Measurements from ENCODE around the gene ETNK1. TPM values are rescaled to one million over a fixed set of nuclear protein-coding genes. Genes with fewer than 3 reads are reported as not detected.
A peak's percentile ranks its signal among the peaks of the same experiment; 100 is the strongest.
"Not testable (repeated sequence)": the region's sequence is repeated elsewhere in the genome, so short reads cannot be mapped to it uniquely, and the experiment has no call there.

ETNK1 gene
- total RNA-seq, 1 donor from 2014 or later: 32.8 TPM

DNA sequence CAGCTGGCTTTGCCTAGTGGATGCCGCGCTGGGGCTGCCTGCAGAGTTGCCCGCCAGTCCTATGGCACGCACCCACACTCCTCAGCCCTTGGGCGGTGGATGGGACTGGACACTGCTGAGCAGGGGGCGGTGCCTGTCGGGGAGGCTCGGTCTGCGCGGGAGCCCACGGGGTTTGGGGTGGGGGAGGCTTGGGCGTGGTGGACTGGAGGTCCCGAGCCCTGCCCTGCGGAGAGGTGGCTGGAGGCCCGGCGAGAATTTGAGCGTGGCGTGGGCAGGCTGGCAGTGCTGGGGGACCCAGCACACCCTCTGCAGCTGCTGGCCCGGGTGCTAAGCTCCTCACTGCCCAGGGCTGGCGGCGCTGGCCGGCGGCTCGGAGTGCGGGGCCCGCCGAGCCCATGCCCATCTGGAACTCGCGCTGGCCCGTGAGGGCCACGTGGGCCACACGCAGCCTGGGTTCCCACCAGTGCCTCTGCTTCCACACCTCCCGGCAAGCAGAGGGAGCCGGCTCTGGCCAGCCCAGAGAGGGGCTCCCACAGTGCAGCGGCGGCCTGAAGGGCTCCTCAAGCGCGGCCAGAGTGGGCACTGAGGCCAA is 68.1 kb downstream of the ETNK1 start:
- H3K27ac Mint-ChIP-seq (ENCODE audit: unreplicated experiment): no peak overlapping the region
- H3K27me3 Mint-ChIP-seq (ENCODE audit: low read depth): no peaks in the 10 kb centered on the region
- DNase-seq (ENCODE audit: low spot score): peak; percentile 86
- H3K4me3 Mint-ChIP-seq (ENCODE audit: unreplicated experiment): no peak overlapping the region
- H3K36me3 Mint-ChIP-seq (ENCODE audit: low read depth): peaks cover 6% of the 10 kb centered on the region
- TF ChIP-seq, protein P1, sequence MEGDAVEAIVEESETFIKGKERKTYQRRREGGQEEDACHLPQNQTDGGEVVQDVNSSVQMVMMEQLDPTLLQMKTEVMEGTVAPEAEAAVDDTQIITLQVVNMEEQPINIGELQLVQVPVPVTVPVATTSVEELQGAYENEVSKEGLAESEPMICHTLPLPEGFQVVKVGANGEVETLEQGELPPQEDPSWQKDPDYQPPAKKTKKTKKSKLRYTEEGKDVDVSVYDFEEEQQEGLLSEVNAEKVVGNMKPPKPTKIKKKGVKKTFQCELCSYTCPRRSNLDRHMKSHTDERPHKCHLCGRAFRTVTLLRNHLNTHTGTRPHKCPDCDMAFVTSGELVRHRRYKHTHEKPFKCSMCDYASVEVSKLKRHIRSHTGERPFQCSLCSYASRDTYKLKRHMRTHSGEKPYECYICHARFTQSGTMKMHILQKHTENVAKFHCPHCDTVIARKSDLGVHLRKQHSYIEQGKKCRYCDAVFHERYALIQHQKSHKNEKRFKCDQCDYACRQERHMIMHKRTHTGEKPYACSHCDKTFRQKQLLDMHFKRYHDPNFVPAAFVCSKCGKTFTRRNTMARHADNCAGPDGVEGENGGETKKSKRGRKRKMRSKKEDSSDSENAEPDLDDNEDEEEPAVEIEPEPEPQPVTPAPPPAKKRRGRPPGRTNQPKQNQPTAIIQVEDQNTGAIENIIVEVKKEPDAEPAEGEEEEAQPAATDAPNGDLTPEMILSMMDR (IDR thresholded peaks at IDR 0.05): no peak
- peaks cover 15% of the 10 kb centered on the region for H3K9me3 Mint-ChIP-seq (ENCODE audit: low read depth)
- peaks cover under 1% of the 10 kb centered on the region for H3K4me1 Mint-ChIP-seq (ENCODE audit: low read depth)

DNA sequence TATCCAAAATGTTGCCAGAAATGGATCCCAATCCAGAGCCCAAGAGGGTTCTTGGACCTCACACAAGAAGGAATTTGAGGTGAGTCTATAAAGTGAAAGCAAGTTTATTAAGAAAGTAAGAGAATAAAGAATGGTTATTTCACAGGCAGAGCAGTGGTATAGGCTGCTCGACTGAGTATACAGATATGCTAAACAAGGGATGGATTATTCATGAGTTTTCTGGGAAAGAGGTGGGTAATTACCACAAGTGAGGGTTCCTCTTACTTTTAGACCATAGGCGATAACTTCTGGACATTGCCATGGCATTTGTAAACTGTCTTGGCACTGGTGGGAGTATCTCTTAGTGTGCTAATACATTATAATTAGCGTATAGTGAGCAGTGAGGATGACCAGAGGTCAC is 73.6 kb downstream of the ETNK1 start:
- TF ChIP-seq, protein P1 (IDR thresholded peaks at IDR 0.05): no peak
- H3K4me1 Mint-ChIP-seq (ENCODE audit: low read depth): peaks cover 11% of the 10 kb centered on the region
- H3K27ac Mint-ChIP-seq (ENCODE audit: unreplicated experiment): no peak overlapping the region
- H3K36me3 Mint-ChIP-seq (ENCODE audit: low read depth): peaks cover 3% of the 10 kb centered on the region
- peaks cover 12% of the 10 kb centered on the region for H3K9me3 Mint-ChIP-seq (ENCODE audit: low read depth)
- DNase-seq (ENCODE audit: low spot score): no peak
- no peak overlapping the region for H3K4me3 Mint-ChIP-seq (ENCODE audit: unreplicated experiment)
- no peaks in the 10 kb centered on the region for H3K27me3 Mint-ChIP-seq (ENCODE audit: low read depth)

DNA sequence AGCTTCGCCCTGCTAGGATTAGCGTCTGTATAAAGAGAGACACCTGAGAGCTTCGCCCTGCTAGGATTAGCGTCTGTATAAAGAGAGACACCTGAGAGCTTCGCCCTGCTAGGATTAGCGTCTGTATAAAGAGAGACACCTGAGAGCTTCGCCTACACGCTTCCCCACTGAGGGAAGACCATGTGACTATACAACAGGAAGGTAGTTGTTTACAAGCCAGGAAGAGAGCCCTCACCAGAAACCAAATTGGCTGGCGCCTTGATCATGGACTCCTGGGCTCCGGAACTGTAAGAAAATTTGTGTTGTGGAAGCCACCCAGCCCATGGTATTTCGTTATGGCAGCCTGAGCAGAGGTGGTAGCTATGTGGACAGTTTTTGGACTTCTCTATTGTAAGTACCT is 74.7 kb downstream of the ETNK1 start:
- DNase-seq (ENCODE audit: low spot score); H3K27ac Mint-ChIP-seq (ENCODE audit: unreplicated experiment); H3K36me3 Mint-ChIP-seq (ENCODE audit: low read depth); H3K27me3 Mint-ChIP-seq (ENCODE audit: low read depth); H3K4me3 Mint-ChIP-seq (ENCODE audit: unreplicated experiment): not testable (repeated sequence)
- H3K4me1 Mint-ChIP-seq (ENCODE audit: low read depth): peaks cover 11% of the 10 kb centered on the region
- peaks cover 10% of the 10 kb centered on the region for H3K9me3 Mint-ChIP-seq (ENCODE audit: low read depth)

- H3K4me1 Mint-ChIP-seq (ENCODE audit: low read depth): peaks cover 11% of the 10 kb centered on the region
- H3K9me3 Mint-ChIP-seq (ENCODE audit: low read depth): peaks cover 10% of the 10 kb centered on the region
- H3K27me3 Mint-ChIP-seq (ENCODE audit: low read depth): no peaks in the 10 kb centered on the region
- H3K4me3 Mint-ChIP-seq (ENCODE audit: unreplicated experiment): no peak overlapping the region
- no peak overlapping the region for H3K27ac Mint-ChIP-seq (ENCODE audit: unreplicated experiment)
- no peak for DNase-seq (ENCODE audit: low spot score)
- H3K36me3 Mint-ChIP-seq (ENCODE audit: low read depth): peaks cover 2% of the 10 kb centered on the region
- TF ChIP-seq, protein P1 (IDR thresholded peaks at IDR 0.05): no peak
Observed at GRCh38 chr12:22700106-22700505, 75.1 kb downstream of the ETNK1 start.

- H3K4me3 Mint-ChIP-seq (ENCODE audit: unreplicated experiment); H3K9me3 Mint-ChIP-seq (ENCODE audit: low read depth); H3K27me3 Mint-ChIP-seq (ENCODE audit: low read depth); H3K36me3 Mint-ChIP-seq (ENCODE audit: low read depth); H3K27ac Mint-ChIP-seq (ENCODE audit: unreplicated experiment); DNase-seq (ENCODE audit: low spot score): not testable (repeated sequence)
- peaks cover 11% of the 10 kb centered on the region for H3K4me1 Mint-ChIP-seq (ENCODE audit: low read depth)
Observed at GRCh38 chr12:22701216-22701809, 76.3 kb downstream of the ETNK1 start.

DNA sequence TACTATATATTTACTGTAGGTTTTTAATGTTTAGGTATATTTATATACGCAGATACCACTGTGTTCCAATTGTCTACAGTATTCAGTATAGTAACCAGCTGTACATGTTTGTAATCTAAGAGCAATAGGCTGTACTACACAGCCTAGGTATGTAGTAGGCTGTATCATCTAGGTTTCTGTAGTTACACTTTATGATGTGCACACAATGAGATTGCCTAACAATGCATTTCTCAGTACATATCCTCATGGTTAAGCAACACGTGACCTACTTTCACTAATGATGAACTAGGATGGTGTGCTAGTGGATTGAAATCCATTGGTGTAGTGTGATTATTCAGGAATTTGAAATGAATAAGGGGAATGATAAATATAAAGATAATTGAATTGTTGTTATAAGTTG is 77.7 kb downstream of the ETNK1 start:
- Mint-ChIP-seq H3K4me1 (ENCODE audit: low read depth) (peaks cover 11% of the 10 kb centered on the region), H3K4me3 (ENCODE audit: unreplicated experiment) (no peak overlapping the region), H3K27ac (ENCODE audit: unreplicated experiment) (no peak overlapping the region), H3K27me3 (ENCODE audit: low read depth) (no peaks in the 10 kb centered on the region), H3K36me3 (ENCODE audit: low read depth) (no peaks in the 10 kb centered on the region), H3K9me3 (ENCODE audit: low read depth) (no peaks in the 10 kb centered on the region)
- DNase-seq (ENCODE audit: low spot score): no peak
- TF ChIP-seq, protein P1 (IDR thresholded peaks at IDR 0.05): no peak

Data from chondrocyte (in vitro differentiated cells).